Measurements from ENCODE around the gene HAX1.
"Not testable (repeated sequence)": the region's sequence is repeated elsewhere in the genome, so short reads cannot be mapped to it uniquely, and the experiment has no call there.

HAX1 gene

DNA sequence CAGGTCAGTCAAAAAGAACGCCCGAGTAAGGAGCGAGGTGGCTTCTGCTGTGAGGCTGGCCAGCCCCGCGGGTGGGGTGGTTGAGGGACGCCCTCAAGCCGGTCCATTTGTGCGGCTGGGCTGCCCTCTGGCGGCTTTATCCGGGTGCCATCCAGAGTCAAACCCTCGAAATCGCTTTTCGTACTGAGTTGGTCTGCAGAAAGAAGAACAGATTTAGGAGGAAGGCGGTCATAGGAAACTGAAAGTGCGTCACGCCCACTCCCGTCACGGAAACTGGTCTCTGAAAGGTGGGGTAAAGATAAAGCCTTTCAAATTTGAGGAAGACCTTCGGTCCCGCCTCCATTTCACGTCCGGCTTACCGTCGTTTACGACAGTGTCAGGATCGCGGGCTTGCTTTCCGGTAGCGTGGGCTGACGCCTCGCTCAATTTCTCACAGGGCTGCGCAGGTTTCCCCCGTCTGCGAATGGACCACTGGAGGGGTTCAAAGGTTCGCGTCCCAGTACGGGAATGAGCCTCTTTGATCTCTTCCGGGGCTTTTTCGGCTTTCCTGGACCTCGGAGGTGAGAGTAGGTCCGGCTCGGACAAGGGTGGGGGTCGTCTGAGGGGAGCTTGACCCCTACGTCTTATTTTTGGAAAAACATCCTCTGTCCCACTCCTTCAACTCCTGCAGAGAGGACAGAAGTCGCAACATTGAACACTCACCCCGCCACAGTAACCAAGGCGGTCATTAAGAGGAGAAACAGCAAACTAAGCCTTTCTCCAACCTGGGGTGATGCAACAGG, at the start of gene HAX1:
Gene HAX1 (plus strand): TSS at position 413 of the 782 bp plus-strand sequence. CDS start 95 bp downstream, at position 508.
- DNase-seq, result peak; percentile 98 to 99

DNA sequence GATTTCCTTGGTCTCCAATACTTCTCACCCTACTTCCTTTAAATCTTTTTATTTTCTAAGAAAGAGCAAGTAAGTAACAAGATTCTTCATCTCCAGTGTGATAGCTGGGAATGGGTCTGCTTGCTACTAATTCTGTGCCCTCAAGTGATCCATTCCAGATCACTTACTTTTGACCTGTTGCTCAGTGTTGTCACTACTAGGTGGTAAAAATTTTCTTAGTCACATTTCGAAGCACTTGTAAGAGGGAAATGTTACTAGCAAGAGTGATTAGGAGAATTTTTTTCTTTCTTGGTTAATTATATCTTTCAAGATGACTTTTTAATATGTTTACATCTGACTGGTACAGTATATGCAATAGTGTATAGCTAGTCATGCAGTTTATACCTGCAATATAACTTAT, 49.5 kb upstream of the HAX1 start:
- DNase-seq, result no peak

DNA sequence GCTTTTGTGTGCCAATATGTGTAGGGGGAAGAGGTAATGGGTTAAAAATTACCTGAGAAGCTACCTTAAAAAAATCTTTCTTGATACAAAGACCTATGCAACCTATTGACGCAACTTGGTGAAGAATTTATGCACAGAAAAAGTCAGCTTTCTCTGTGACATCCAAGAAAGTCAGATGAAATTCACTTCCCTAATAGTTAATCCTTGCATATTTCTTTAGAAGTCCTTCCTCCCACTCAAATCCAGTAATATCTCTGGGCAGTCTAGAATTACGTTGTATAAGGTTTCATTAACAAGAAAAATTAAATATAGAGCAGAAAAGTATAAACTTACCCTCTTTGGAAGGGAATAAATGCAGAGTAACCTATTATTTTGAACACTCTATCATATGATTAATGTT, 48.8 kb upstream of the HAX1 start:
- DNase-seq, result no peak

DNA sequence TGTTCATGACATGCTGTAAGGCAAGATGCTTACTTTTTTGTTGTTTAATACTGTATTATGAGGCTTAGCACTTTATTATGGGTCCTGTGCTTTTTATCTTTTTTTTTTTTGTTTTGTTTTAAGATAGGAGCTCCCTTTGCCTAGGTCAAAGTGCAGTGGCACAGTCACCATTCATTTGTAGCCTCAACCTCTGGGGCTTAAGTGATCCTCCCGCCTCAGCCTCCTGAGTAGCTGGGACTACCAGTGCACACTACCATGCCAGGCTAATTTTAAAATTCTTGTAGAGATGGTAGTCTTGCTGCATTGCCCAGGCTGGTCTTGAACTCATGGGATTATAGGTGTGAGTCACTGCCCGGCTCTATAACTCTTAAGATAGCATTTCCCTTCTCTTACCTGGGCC, 47.1 kb upstream of the HAX1 start:
- DNase-seq, result no peak

DNA sequence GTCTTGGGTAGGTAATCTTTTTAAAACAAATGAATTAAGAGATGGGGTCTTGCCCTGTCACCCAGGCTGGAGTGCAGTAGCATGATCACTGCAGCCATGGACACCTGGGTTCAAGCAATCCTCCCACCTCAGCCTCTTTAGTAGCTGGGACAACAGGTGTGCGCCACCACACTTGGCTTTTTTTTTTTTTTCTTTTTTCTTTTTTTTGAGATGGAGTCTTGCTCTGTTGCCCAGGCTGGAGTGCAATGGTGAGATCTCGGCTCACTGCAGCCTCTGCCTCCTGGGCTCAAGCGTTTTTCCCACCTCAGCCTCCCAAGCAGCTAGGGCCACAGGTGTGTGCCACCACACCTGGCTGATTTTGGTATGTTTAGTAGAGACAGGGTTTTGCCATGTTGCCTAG, 41.3 kb upstream of the HAX1 start:
- not testable (repeated sequence) for DNase-seq

DNA sequence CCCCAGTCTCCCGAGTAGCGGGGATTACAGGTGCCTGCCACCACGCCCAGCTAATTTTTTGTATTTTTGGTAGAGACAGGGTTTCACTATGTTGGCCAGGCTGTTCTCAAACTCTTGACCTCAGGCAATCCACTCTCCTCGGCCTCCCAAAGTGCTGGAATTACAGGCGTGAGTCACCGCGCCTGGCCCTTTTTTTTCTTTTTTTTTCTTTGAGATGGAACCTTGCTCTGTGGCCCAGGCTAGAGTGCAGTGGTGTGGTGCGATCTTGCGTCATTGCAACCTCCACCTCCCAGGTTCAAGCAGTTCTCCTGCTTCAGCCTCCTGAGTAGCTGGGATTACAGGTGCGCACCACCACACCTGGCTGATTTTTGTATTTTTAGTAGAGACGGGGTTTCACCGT, 39.3 kb upstream of the HAX1 start:
- DNase-seq, result not testable (repeated sequence)

DNA sequence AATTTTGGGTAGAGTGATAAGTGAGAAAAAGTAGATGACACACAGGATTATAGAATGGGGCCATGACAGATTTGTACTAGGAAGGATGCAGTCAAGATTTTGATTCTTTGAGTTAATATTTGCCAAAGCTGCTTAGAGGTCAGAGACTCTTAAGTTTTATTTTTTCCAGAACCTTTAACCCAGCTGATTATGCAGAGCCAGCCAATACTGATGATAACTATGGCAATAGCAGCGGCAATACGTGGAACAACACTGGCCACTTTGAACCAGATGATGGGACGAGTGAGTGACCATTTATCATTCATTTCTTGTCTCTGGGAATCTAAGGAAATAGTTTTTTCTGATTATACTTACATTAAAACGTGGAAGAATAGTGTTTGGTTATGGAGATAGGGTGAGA, 35.6 kb upstream of the HAX1 start:
- DNase-seq, result no peak

DNA sequence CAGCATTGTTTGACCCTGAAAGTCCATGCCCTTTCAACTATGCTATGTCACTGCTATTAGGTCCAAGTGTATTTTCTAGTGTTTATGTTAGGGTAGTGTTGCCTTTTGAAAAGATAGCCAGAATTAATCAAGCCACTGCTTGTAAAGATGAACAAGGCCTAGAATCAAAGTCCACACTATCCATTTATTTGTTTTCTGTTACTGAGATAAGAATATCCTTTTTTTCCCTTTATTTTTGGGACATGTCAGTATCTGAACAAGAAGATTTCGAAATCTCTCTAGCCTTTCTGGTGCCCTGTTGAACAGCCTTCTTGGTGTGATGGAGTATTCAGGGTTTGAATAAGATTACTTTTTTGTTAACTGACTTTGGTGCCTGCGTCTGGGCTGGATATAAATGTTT, 35.0 kb upstream of the HAX1 start:
- no peak for DNase-seq

DNA sequence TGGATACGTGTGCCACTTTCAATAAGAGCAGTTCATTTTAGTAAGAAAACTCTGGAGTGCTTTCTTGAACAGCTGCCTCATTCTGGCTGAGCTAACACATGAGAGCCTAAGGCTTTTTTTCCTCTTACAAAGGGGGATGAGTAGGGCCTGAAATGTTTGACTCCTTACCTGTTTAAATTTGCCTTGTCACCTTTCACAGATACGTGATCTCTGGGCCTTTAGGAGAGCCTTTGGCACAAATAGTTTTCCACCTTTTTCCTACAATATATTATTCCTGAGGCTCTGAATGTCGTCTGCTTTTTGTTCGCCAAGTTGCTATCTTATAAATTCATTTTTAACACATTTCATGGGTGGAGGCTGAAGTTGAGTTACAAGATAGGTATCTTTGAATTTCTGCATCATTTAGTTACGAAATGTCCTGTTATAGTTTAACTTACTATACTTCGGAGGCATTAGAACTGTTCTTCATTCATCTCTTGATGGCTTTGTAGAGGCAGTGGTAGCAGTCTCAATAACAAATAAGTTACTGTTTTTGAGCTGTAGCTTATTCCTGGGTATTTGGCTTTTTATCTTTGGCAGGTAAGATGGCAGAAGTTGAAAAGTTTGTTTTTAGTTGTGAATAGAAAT, 34.4 kb upstream of the HAX1 start:
- DNase-seq, result no peak

DNA sequence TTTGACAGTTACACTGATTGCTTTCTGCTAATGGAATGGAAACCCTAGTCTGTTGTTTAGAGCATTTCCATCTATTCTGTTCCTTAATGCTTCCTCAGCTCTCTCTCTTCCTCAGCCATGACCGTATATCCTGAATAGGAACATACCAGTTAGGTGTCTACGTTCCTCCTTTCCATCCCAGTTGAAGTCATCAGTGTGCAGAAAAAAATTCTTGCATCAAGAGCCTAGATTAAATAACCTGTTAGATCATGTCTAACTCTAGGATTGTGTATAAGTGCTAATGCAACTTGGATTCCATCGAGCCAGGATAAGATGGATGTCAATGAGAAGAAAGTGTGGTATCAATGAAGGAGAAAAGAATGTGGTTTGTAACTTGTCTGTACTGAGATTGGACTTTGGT, 32.9 kb upstream of the HAX1 start:
- no peak for DNase-seq

DNA sequence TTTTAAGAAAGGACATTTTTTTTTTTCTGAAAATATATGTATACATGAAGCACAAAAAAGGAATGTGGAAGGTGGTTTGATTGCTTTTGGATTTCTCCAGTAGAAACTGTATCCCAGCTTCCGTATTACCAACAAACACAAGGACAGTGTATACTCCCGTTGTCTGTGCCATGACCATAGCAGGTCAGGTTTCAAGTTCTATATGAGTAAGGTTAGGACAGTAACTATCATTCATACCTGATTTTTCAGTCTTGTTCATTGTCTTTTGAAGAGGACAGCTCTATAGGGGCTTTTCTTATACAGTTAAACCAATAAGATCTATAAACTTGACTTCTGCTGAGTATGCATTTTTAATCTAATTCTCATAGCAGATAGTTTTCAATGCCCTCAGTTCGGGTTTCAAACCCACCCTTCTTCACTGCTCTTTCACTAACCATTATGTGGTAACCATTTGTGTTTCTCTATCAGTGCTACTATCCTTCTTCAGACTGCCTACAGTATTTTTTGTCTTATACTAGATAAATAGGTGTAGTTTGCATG, 32.1 kb upstream of the HAX1 start:
- no peak for DNase-seq

DNA sequence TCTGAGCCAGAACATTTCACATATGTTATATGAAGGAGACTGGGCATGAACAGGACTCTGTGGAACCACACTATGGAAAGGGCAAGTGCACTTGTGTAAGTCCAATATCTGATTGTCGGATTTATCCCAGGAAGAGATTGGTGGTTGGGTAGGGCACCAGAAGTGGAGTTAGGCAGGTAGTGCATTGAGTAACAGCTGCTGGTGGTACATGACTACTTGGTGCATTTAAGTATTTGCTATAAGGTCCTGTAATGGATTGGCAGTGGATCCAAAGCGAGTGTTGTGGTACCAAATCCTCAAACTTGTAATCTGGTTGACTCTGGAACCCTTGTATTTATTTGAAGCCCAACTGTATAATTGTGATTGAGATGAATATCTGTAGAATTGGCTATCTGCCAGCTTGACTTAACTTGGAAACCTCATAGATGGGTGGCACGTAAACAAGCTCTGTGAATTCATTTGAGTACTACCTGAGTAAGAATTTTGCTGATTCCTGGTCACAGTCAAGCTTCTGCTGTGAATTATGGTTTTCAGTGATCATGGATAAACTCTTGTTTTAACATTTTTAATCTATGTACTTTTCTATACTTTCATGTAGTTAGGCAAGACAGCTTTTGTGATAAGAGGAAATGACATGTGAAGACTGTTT, 30.6 kb upstream of the HAX1 start:
- DNase-seq, result no peak

DNA sequence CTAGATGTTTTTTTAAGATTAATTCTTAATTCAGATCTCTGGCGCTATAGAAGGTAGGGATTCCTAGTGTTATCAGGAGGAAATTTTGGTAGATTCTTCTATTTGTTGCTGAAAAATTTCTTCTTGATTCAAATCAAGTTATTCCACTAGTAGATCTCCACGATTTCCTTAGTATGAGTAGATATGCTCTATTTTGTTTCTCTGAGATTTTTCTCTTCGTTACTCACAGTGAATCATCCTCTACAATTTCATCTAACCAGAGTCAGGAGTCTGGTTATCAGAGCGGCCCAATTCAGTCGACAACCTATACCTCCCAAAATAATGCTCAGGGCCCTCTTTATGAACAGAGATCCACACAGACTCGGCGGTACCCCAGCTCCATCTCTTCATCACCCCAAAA, 18.8 kb upstream of the HAX1 start:
- no peak for DNase-seq

DNA sequence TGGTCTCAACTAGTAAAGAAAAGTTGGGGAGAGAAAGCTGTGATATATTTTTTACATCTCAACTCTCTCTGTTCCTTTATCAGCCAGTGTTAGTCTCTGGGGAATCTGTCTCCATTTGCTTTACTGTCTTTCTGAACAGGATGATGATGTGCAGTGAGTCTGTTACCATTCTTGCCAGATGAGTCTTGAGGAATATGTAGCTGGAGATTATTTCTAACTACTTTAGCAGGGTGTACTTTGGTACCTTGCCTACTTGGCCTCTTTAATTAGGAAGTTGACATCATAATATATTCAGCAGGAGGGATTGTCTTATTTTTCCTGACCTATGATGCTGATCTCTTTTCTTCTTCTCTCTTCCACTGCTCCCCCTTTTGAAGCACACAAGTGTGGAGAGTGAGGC, 15.7 kb upstream of the HAX1 start:
- no peak for DNase-seq

DNA sequence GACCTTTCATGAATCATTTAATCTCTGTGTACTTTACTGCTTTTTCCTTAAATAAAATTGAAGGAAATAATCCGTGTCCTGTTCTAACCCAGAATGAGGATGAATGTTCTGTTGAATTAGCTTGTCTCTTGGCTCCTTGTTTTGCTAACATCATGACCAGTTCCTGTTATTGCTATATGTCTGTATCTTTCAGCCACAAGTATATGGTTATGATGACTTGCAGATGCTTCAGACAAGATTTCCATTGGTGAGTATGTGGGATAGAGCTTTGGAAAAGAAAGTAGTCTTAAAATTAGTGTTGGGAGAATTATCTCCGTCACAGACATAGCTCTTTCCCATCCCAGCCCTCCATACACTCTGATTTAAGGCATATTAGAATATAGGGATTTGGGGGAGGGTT, 13.6 kb upstream of the HAX1 start:
- no peak for DNase-seq

DNA sequence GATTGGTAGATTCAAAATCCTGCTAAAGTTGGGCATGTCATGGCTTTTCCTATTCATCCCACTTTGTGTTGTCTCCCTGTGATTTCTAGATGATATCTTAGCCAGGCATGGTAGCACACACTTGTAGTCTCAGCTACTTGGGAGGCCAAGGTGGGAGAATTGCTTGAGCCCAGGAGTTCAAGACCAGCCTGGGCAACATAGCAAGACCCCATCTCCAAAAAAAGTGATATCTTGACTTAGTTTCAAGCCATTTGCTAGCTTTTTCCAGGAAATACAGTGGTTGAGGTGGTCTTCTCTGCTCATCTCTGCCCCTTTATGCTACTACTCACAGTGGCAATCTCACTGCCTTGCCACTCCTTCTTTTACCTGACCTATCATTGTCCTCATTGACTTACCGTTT, 12.3 kb upstream of the HAX1 start:
- no peak for DNase-seq

DNA sequence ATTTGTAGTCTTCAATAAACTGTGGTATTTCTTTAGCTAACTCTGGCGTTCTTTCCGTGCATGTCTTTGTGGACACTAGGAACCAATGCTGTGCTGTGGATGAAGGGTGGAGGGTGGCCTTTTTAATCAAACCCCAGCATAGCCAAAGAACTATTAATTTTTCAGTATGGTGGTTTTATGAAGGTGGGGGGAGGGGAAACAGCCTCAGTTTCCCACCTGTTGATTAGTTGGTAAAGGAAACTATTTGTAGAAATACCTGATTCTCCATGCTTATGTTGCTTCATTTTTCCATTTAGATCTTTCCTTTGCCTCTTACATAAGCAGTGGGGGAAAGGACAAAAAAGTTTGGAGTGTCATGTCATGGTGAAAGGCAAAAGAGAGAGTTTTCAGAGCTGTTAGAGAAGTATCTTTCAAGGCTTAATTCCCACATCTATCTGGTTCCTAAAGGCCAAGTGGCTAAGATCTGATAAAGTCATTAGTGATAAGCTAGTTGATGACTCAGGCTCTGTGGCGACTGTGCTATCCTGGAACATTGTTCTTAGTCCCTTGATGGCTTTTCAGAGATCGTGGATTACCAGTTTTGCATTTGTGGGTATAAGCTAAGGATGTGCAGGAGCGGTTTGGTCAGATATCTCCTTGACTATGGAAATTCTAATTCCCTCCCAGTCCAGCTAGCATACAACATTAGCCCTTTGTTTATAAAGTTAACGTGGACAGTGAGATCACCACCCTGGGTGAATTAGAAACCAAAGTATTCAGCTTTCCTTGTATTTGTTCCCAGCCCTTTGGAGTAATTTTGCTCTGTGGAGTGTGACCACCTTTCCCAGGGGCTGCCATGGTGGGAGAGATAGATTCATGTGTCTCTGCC, 8.7 kb upstream of the HAX1 start:
- DNase-seq, result no peak

DNA sequence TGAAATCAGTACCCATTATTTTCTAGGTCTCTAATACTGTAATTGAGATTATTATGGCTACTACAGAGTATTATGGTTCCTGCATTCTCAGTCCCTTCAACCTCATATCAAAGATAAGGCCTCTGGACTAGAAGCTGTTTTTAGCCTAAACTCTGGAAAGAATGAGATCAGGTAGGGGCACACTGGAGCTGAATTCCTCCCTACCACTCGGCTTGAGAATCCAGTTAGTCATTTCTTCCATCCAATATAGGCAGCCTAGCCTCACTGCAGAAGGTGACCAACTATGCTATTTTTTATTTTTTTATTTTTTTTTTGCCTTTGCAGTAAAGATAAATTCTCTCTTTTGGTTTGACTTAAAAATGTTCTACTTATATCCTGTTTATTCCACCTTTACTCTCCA, 8.0 kb upstream of the HAX1 start:
- no peak for DNase-seq

DNA sequence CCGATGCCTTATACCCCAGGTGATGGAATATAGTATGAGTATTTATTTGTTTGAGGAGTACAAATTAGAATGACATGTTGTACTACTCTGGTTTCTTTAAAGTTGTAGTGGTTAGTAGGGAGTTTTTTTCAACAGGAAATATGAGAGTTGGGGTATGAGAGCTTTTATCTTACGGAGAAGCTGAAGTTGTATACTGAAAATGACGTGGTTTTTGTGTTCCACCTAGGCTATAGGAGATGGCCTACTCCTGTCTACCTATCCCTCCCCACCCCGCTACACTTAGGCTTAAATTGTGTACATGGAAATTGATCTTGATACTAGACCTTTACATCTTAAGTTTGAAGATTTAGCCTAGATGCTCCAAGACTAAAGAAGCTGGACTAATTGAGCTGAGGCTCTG, 6.8 kb upstream of the HAX1 start:
- DNase-seq, result no peak

DNA sequence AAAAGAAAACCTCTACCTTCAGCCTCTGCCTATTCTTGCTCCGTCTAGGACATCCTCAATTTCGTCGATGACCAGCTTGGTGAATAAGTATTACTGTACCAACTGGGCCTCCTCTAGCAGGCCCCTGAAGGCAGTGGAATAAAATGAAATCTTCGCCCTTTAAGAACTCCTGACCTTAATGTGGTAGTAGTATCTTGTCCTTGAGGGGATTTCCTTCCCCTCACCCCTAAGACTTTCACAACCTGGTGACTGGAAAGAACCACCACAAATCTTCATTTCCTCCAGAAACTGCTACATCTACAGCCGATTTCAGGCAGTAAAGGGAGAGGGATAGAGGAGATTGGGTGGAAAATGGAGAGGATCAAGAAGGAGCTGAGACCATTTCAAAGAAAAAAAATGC, 1.6 kb upstream of the HAX1 start:
- no peak for DNase-seq

DNA sequence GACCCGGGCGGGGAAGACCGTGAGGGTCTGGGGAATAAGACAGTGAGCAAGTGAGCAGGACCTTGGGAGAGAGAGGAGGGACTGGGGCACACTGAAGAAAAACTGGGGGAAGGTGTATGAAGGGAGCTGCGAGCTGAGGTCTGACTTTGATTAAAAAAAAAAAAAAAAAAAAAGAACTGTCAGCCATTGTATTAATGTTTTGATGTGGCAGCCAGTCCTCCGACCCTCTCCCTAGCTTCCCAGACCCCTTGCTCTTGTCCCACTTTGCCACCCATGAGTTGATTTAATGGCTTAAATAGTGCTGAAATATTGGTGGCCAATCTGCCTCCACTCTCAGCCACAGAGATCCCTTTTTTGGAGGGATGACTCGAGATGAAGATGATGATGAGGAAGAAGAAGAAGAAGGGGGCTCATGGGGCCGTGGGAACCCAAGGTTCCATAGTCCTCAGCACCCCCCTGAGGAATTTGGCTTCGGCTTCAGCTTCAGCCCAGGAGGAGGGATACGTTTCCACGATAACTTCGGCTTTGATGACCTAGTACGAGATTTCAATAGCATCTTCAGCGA, 652 bp downstream of the HAX1 start:
- DNase-seq, result no peak

DNA sequence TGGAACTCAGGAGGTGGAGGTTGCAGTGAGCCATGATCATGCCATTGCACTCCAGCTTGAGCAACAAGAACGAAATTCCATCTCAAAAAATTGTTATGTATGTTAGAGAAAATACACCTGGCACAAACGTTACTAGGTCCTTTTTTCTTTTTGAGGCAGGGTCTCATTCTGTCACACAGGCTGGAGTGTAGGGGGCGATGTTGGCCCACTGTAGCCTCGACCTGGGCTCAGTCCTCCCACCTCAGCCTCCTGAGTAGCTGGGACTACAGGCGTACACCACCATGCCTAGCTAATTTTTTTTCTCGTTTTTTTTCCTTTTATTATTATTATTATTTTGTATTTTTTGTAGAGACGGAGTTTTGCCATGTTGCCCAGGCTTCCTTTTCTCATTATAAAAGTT, 4.4 kb downstream of the HAX1 start:
- peak; percentile 33 to 49 for DNase-seq

DNA sequence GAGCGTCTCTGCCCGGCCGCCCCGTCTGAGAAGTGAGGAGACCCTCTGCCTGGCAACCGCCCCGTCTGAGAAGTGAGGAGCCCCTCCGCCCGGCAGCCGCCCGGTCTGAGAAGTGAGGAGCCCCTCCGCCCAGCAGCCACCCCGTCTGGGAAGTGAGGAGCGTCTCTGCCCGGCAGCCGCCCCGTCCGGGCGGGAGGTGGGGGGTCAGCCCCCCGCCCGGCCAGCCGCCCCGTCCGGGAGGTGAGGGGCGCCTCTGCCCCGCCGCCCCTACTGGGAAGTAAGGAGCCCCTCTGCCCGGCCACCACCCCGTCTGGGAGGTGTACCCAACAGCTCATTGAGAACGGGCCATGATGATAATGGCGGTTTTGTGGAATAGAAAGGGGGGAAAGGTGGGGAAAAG, 15.2 kb downstream of the HAX1 start:
- not testable (repeated sequence) for DNase-seq

All from activated CD4-positive, alpha-beta T cell treated with anti-CD3 and anti-CD28 coated beads, Interleukin-2, amount 50 U/mL, for 48 hours (primary cell).